ENCODE data around the gene MDN1. TPM values are rescaled to one million over a fixed set of nuclear protein-coding genes. Genes with fewer than 3 reads are reported as not detected.

Gene MDN1
- total and polyA plus RNA-seq, 2 donors (not counting 1 experiment from before 2014, with no cell fraction given), result 16.5 to 59.5 TPM

DNA sequence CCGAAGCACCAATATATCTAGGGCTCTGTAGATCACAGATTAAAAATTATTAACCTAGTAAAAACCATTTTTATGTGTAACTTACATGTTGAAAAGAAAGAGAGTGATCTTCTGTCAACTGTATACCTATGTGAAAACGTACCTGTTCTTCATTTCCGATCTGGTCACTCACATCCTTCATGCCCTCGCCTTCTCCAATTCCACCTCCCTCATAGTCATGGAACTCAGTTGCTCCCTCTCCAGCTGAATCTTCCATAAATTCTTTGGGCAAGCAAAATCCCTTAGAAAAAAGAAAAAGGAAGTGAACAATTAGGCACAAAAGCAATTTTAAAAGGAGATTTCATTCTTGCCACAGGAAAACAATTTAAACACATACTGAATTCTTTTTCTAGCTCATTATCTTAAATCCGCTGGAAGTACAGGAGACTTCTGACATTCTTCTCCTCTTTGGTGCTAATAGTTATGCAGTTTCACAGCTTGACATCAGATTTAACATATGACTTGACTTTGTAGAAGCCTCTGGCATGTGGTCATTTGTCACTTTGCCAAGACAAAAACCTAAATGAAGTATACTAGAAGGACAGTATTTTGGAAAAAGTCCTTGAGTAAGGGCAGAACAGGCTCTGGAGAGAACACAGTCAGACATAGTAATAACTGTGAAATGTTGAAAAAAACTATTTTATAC, 151.6 kb downstream of the MDN1 start:
- DNase-seq, result no peak
- Mint-ChIP-seq H3K4me1 (no peaks in the 10 kb centered on the region), H3K27ac (no peak overlapping the region), H3K4me3 (no peak overlapping the region), H3K9me3 (ENCODE audit: insufficient read depth) (no peaks in the 10 kb centered on the region), H3K27me3 (no peaks in the 10 kb centered on the region)
- Histone ChIP-seq H4K20me1 (ENCODE audit: control insufficient read depth, insufficient read depth, low read length, poor library complexity, severe bottlenecking) (no peaks in the 10 kb centered on the region), H3K27me3 (replicated peaks in 1 of 4; ENCODE audit: control extremely low read depth in 1 of 4, control insufficient read depth in 3 of 4, insufficient read depth in 4 of 4, low read length in 3 of 4) (no peaks in the 10 kb centered on the region), H3K9me3 (ENCODE audit: control extremely low read depth in 1 of 3, control insufficient read depth in 2 of 3, insufficient read depth in 1 of 3, low read length in 2 of 3) (no peaks in the 10 kb centered on the region), H3K79me2 (ENCODE audit: control insufficient read depth, insufficient read depth, low read length) (no peaks in the 10 kb centered on the region), H3K27ac (ENCODE audit: low read length in 2 of 2) (no peak overlapping the region), H3K9ac (ENCODE audit: low read length) (no peak overlapping the region), H3K4me1 (ENCODE audit: control insufficient read depth in 2 of 2, insufficient read depth in 2 of 2, low read length in 2 of 2) (no peaks in the 10 kb centered on the region), H3K4me2 (replicated peaks; ENCODE audit: low read depth, low read length, poor library complexity, severe bottlenecking) (no peak overlapping the region), H2AFZ (ENCODE audit: insufficient read depth, low read depth, low read length, poor library complexity, severe bottlenecking) (no peak overlapping the region), H3K36me3 (replicated peaks in 1 of 2; ENCODE audit: control extremely low read depth in 1 of 2, control insufficient read depth in 1 of 2, extremely low read depth in 1 of 2, insufficient read depth in 2 of 2, low read length in 1 of 2) (peaks cover 3 to 70% of the 10 kb centered on the region in 2 experiments), H3K4me3 (ENCODE audit: control extremely low read depth in 1 of 5, extremely low read depth in 1 of 5, insufficient read depth in 1 of 5, low read depth in 2 of 5, low read length in 4 of 5) (no peak overlapping the region)
- no peak for TF ChIP-seq CTCF (IDR thresholded peaks at IDR 0.05)
- no peak for TF ChIP-seq EZH2 (IDR thresholded peaks at IDR 0.05; ENCODE audit: borderline replicate concordance, insufficient read depth, low read depth, low read length, poor library complexity, severe bottlenecking)
- POLR2A ChIA-PET, result no interaction called here
- WGBS (ENCODE audit: insufficient coverage), result 100% methylated on average over 3 of the region's 5 CpGs
- intact Hi-C loops (cut with micrococcal nuclease), result no loop called here
- CTCF ChIA-PET, result no interaction called here
- no peak for ATAC-seq (ENCODE audit: low read depth)

- Histone ChIP-seq H3K27ac (ENCODE audit: low read length in 2 of 2) (no peak overlapping the region), H3K79me2 (ENCODE audit: control insufficient read depth, insufficient read depth, low read length) (no peaks in the 10 kb centered on the region), H3K4me3 (ENCODE audit: control extremely low read depth in 1 of 5, extremely low read depth in 1 of 5, insufficient read depth in 1 of 5, low read depth in 2 of 5, low read length in 4 of 5) (no peak overlapping the region), H4K20me1 (ENCODE audit: control insufficient read depth, insufficient read depth, low read length, poor library complexity, severe bottlenecking) (no peaks in the 10 kb centered on the region), H3K36me3 (replicated peaks in 1 of 2; ENCODE audit: control extremely low read depth in 1 of 2, control insufficient read depth in 1 of 2, extremely low read depth in 1 of 2, insufficient read depth in 2 of 2, low read length in 1 of 2) (peaks cover 11 to 67% of the 10 kb centered on the region in 2 experiments), H3K27me3 (replicated peaks in 1 of 4; ENCODE audit: control extremely low read depth in 1 of 4, control insufficient read depth in 3 of 4, insufficient read depth in 4 of 4, low read length in 3 of 4) (no peaks in the 10 kb centered on the region), H3K4me2 (replicated peaks; ENCODE audit: low read depth, low read length, poor library complexity, severe bottlenecking) (no peak overlapping the region), H3K9ac (ENCODE audit: low read length) (no peak overlapping the region), H3K9me3 (ENCODE audit: control extremely low read depth in 1 of 3, control insufficient read depth in 2 of 3, insufficient read depth in 1 of 3, low read length in 2 of 3) (no peaks in the 10 kb centered on the region), H3K4me1 (ENCODE audit: control insufficient read depth in 2 of 2, insufficient read depth in 2 of 2, low read length in 2 of 2) (no peaks in the 10 kb centered on the region), H2AFZ (ENCODE audit: insufficient read depth, low read depth, low read length, poor library complexity, severe bottlenecking) (no peak overlapping the region)
- Mint-ChIP-seq H3K4me3 (no peak overlapping the region), H3K27me3 (no peaks in the 10 kb centered on the region), H3K9me3 (ENCODE audit: insufficient read depth) (no peaks in the 10 kb centered on the region), H3K27ac (no peak overlapping the region), H3K4me1 (no peaks in the 10 kb centered on the region)
- intact Hi-C loops (cut with micrococcal nuclease), result no loop called here
- WGBS (ENCODE audit: insufficient coverage), result no CpG with 5 or more reads among the region's 4 CpGs
- CTCF ChIA-PET, result no interaction called here
- no peak for TF ChIP-seq CTCF (IDR thresholded peaks at IDR 0.05)
- TF ChIP-seq EZH2 (IDR thresholded peaks at IDR 0.05; ENCODE audit: borderline replicate concordance, insufficient read depth, low read depth, low read length, poor library complexity, severe bottlenecking), result no peak
- ATAC-seq (ENCODE audit: low read depth), result no peak
- POLR2A ChIA-PET, result no interaction called here
- DNase-seq, result no peak
These were observed 156.9 kb downstream of the MDN1 start for GRCh38 chr6:89662659-89663223.
